Smooth muscle cell (in vitro differentiated cells): ENCODE data around the gene SMNDC1. TPM values are rescaled to one million over a fixed set of nuclear protein-coding genes. Genes with fewer than 3 reads are reported as not detected.

Experiments
- DNase-seq: peaks from one replicate; lab custom pipeline; 2025; ENCODE audit not compliant: unreplicated experiment; lab: John Stamatoyannopoulos, UW
- H2AFZ ChIP-seq: fragments of 200-600 bp; sonication (generic); 2 replicates; pipeline ENCODE4 v1.6.0; 2016; ENCODE audit warnings: antibody characterized with exemption, low read depth, mild to moderate bottlenecking
- H3F3A ChIP-seq: fragments of 200-600 bp; sonication (generic); 2 replicates; pipeline ENCODE4 v1.6.0; 2017; ENCODE audit warnings: antibody characterized with exemption, low read depth
- H3K27ac ChIP-seq: fragments of 200-600 bp; sonication (generic); 2 replicates; pipeline ENCODE4 v1.5.1; 2016; ENCODE audit warnings: low read depth, mild to moderate bottlenecking
- H3K27me3 ChIP-seq: fragments of 200-600 bp; sonication (generic); 2 replicates; pipeline ENCODE4 v1.6.1; 2016; ENCODE audit warnings: low read depth, mild to moderate bottlenecking
- H3K36me3 ChIP-seq: fragments of 200-600 bp; sonication (generic); 2 replicates; pipeline ENCODE4 v1.5.1; 2016; ENCODE audit warnings: low read depth
- H3K4me1 ChIP-seq: fragments of 200-600 bp; sonication (generic); 2 replicates; pipeline ENCODE4 v1.5.1; 2016; ENCODE audit warnings: low read depth
- H3K4me2 ChIP-seq: fragments of 200-600 bp; sonication (generic); 2 replicates; pipeline ENCODE4 v1.6.0; 2016; ENCODE audit warnings: mild to moderate bottlenecking
- H3K4me3 ChIP-seq: fragments of 200-600 bp; sonication (generic); 2 replicates; pipeline ENCODE4 v1.5.1; 2016; ENCODE audit warnings: mild to moderate bottlenecking
- H3K79me2 ChIP-seq: fragments of 200-600 bp; sonication (generic); 2 replicates; pipeline ENCODE4 v1.6.0; 2016; ENCODE audit warnings: low read depth, mild to moderate bottlenecking
- H3K9ac ChIP-seq: fragments of 200-600 bp; sonication (generic); 2 replicates; pipeline ENCODE4 v1.6.0; 2016; ENCODE audit warnings: low read depth
- H3K9me3 ChIP-seq: fragments of 200-600 bp; sonication (generic); replicated peaks from 2 replicates; pipeline ENCODE4 v1.5.1; 2016; ENCODE audit warnings: low read depth
- H4K20me1 ChIP-seq: fragments of 200-600 bp; sonication (generic); 2 replicates; pipeline ENCODE4 v1.6.0; 2016; ENCODE audit warnings: low read depth
- CTCF ChIP-seq: fragments of 200-600 bp; sonication (generic); IDR thresholded peaks from 2 replicates; pipeline ENCODE4 v1.5.1; 2017; ENCODE audit warnings: borderline replicate concordance, mild to moderate bottlenecking, antibody characterized with exemption; ENCODE audit not compliant: insufficient read depth, poor library complexity, severe bottlenecking
- WGBS: methylation state at CpG from one replicate; pipeline ENCODE4 v1.1.7; 2016; ENCODE audit warnings: low lambda C conversion rate; 5-methylcytosine and 5-hydroxymethylcytosine counted together
- polyA plus RNA-seq: library from polyadenylated mRNA; unstranded; fragments of >200 nt; fragmentation: Nextera tagmentation; extraction: Ambion mirVana; gene quantifications from 2 replicates; pipeline ENCODE4 v1.2.1, GENCODE V29; 2016
- total RNA-seq: library from RNA; depleted of rRNA; stranded (reverse); fragments of >200 nt; gene quantifications from 2 replicates; pipeline ENCODE4 v1.2.3, GENCODE V29; 2014

SMNDC1 gene
- total and polyA plus RNA-seq, 2 experiments from 2014 or later: 17.7 to 22.2 TPM

DNA sequence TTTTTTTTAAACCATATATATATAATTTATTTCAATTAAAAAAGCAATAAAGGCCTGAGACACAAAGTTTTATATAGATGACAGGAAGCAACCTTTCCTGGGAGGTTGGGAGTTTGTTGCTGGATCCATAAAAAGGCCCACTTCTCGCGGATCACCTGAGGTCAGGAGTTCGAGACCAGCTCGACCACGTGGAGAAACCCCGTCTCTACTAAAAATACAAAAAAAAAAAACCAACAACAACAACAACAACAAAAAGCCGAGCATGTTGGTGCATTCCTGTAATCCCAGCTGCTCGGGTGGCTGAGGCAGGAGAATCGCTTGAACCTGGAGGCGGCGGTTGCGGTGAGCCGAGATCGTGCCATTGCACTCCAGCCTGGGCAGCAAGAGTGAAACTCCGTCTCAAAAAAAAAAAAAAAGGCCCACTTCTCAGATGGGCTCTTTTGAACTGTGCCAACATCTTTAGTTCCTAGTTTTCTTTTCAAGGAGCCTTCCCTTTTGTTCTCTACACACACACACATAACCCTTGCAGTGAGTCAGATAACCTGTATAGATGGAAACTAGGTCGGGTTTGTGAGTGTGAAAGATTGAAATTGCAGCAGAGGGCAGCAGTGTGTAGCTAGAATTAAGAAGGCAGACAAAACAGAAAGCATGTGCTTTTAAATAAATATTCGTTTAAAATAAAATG, 1.2 kb upstream of the SMNDC1 start:
- H3K9ac ChIP-seq: no peak overlapping the region

DNA sequence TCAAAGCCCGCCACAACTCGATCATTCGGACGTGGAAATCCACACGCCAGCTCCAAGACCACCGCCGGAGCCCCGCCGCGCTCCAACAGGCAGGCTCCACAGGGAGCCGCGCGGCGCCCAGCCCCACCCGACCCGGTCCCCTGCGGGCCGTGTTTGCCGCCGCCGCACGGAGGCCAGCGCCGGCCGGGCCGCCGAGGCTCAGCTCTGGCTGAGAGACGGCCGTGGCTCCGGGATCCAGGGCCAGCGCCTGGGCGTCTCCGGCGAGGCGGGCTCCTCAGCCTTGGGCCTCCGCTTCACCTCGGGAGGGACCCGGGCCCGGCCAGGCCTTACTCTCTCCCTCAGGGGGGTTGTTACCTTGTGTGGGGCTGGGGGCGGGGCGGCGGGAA, 333 bp downstream of the SMNDC1 start:
- Histone ChIP-seq H3K4me2 (peak overlapping the region; percentile 92), H3K27ac (peak overlapping the region; percentile 95), H3K4me1 (peaks cover 14% of the 10 kb centered on the region), H3F3A (peaks cover 4% of the 10 kb centered on the region), H4K20me1 (peaks cover 48% of the 10 kb centered on the region), H3K4me3 (peak overlapping the region; percentile 99), H3K9me3 (no peaks in the 10 kb centered on the region), H3K36me3 (peaks cover 8% of the 10 kb centered on the region), H2AFZ (peak overlapping the region; percentile 68), H3K79me2 (peaks cover 52% of the 10 kb centered on the region), H3K27me3 (no peaks in the 10 kb centered on the region), H3K9ac (peak overlapping the region; percentile 99)
- DNase-seq: no peak
- no peak for TF ChIP-seq CTCF
- WGBS: 2% methylated on average over 27 of the region's 42 CpGs

More for the DNA sequence above, 1.2 kb upstream of the SMNDC1 start:
- Histone ChIP-seq H3K4me1 (peaks cover 14% of the 10 kb centered on the region), H3K27me3 (no peaks in the 10 kb centered on the region), H2AFZ (no peak overlapping the region), H3F3A (peaks cover 4% of the 10 kb centered on the region), H3K27ac (peak overlapping the region; percentile 95), H3K79me2 (peaks cover 37% of the 10 kb centered on the region), H3K4me2 (peak overlapping the region; percentile 85), H3K4me3 (peak overlapping the region; percentile 99), H4K20me1 (peaks cover 33% of the 10 kb centered on the region), H3K36me3 (peaks cover 3% of the 10 kb centered on the region), H3K9me3 (no peaks in the 10 kb centered on the region)
- peak; percentile 63 for TF ChIP-seq CTCF
- WGBS: 71% methylated on average over 17 of the region's 17 CpGs
- no peak for DNase-seq

DNA sequence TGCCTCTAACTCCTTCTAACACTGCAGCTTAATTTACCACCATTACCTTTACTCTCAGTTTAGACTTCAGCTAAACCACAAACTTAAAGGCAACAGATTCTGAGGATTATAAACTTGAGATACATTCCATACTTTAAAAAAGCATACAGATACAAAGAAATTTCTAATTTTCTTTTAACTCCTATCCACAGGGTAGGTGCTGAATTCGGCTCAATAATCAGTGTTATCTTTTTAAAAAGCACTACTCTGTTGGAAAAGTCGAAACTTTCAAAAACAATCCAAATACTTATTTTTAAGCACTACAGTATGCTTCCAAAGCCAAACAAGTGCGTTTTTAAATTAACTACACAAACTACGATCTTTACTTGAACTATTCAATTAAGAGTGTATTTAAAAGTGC, 1.0 kb downstream of the SMNDC1 start:
- Histone ChIP-seq H2AFZ (no peak overlapping the region), H4K20me1 (peaks cover 55% of the 10 kb centered on the region), H3K36me3 (peaks cover 15% of the 10 kb centered on the region), H3K4me3 (peak overlapping the region; percentile 99), H3K9me3 (no peaks in the 10 kb centered on the region), H3K27me3 (no peaks in the 10 kb centered on the region), H3K4me1 (peaks cover 14% of the 10 kb centered on the region), H3K27ac (peak overlapping the region; percentile 95), H3F3A (peaks cover 4% of the 10 kb centered on the region), H3K4me2 (peak overlapping the region; percentile 92), H3K79me2 (peaks cover 59% of the 10 kb centered on the region), H3K9ac (peak overlapping the region; percentile 99)
- TF ChIP-seq CTCF: no peak
- 7% methylated on average over 4 of the region's 4 CpGs for WGBS
- DNase-seq: no peak

DNA sequence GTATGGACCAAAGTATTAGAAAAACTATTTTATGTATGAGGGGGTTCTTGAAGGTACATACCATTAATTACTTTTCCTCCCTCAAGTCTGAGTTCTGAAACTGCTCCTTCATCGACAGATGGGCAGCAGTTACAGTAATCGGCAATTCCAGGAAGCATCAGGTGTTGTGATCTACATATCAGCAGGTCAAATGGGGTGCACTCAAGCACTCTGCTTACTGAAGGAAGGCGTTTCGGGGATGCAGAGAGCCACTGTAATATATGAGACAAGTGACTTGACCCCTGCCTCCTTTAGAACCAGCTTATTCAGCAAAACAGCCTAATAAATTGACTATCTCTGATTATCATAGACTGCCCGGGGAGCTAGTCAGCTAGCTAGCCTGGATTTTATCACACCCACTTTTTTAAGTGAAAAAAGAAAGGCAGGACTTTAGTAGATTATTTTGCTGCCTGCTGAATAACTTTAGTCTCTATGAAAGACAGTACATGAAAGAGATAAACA, 4.2 kb downstream of the SMNDC1 start:
- H3K27ac ChIP-seq: peak overlapping the region; percentile 32
- H2AFZ ChIP-seq: no peak overlapping the region
- peaks cover 86% of the 10 kb centered on the region for H4K20me1 ChIP-seq
- 69% methylated on average over 5 of the region's 5 CpGs for WGBS
- H3K27me3 ChIP-seq: no peaks in the 10 kb centered on the region
- peaks cover 39% of the 10 kb centered on the region for H3K36me3 ChIP-seq
- H3K9me3 ChIP-seq: no peaks in the 10 kb centered on the region
- peaks cover 14% of the 10 kb centered on the region for H3K4me1 ChIP-seq
- H3K4me3 ChIP-seq: no peak overlapping the region
- H3K79me2 ChIP-seq: peaks cover 65% of the 10 kb centered on the region
- no peak for DNase-seq
- no peak for TF ChIP-seq CTCF
- no peak overlapping the region for H3K4me2 ChIP-seq
- peaks cover 4% of the 10 kb centered on the region for H3F3A ChIP-seq
- no peak overlapping the region for H3K9ac ChIP-seq
